Peyer's patch (tissue), 4 donors: ENCODE data around the gene IFNB1.

Experiments used
- POLR2A ChIP-seq, 2 donors: fragments of 450-650 bp; IDR thresholded peaks; one replicate each; pipeline ENCODE4 v1.5.1; 2017; ENCODE audit warnings: antibody characterized with exemption in 2 of 2, mild to moderate bottlenecking in 2 of 2, moderate library complexity in 2 of 2
- TF ChIP-seq, protein P1 (sequence below), 6 experiments: fragments of 450-650 bp in 4 of 6; fragments of 200-600 bp in 2 of 6; sonication (generic) in 1 of 6; IDR thresholded peaks; one replicate each; pipeline ENCODE4 v1.5.1; 2017 to 2019; ENCODE audit warnings: antibody characterized with exemption in 6 of 6, mild to moderate bottlenecking in 3 of 6, moderate library complexity in 1 of 6

DNA sequence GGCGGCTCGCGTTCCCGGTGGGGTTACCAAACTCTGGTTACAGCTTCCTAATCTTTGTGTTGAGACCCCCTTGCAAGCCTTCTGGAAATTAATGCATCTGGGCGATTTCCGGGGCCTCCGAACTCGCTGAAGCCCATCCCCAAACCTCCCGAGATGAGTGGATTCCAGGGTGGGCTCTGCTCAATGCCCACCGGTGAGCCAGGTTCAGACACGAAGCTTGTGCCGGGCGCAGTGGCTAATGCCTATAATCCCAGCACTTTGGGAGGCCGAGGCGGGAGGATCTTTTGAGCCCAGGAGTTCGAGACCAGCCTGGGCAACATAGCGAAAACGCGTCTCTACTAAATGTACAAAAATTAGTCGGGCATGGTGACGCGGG, 45.9 kb downstream of the IFNB1 start:
- TF ChIP-seq, protein P1, sequence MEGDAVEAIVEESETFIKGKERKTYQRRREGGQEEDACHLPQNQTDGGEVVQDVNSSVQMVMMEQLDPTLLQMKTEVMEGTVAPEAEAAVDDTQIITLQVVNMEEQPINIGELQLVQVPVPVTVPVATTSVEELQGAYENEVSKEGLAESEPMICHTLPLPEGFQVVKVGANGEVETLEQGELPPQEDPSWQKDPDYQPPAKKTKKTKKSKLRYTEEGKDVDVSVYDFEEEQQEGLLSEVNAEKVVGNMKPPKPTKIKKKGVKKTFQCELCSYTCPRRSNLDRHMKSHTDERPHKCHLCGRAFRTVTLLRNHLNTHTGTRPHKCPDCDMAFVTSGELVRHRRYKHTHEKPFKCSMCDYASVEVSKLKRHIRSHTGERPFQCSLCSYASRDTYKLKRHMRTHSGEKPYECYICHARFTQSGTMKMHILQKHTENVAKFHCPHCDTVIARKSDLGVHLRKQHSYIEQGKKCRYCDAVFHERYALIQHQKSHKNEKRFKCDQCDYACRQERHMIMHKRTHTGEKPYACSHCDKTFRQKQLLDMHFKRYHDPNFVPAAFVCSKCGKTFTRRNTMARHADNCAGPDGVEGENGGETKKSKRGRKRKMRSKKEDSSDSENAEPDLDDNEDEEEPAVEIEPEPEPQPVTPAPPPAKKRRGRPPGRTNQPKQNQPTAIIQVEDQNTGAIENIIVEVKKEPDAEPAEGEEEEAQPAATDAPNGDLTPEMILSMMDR (IDR thresholded peaks at IDR 0.05): no peak
- no peak for TF ChIP-seq POLR2A (IDR thresholded peaks at IDR 0.05)
